ENCODE results near the gene ZNF362. TPM values are rescaled to one million over a fixed set of nuclear protein-coding genes. Genes with fewer than 3 reads are reported as not detected.

ZNF362 gene
- polyA plus RNA-seq, 1 of the 3 experiments (the other 2 are of a cell fraction): 17.1 TPM

DNA sequence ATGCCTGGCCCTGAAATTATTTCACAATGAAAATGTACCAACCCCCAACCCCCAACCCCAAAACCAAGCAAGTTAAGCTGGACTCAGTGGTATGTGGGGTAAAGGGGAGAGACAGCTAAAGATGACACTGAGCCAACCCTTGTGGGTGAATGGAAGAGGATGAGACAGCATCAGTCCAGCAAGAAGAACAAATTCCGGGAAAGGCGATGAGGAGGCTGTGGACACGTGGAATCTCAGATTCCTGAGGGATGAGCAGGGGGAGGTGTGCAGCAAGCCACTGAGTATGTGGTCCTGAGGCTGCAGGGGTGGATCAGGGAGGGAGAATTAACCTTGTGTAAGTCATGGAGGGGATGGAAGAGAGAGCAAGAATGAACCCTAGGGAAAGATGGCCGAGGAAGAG lies 14.4 kb upstream of the ZNF362 start:
- CTCF ChIA-PET: no interaction called here

More for the DNA sequence above, 14.4 kb upstream of the ZNF362 start:
- H3K4me2 ChIP-seq: no peak overlapping the region
- H3K36me3 ChIP-seq (replicated peaks in 1 of 2; ENCODE audit: control insufficient read depth in 1 of 2, insufficient read depth in 2 of 2, low read length in 1 of 2): no peaks in the 10 kb centered on the region
- no peak overlapping the region for H3K4me3 ChIP-seq (ENCODE audit: low read depth in 2 of 2, low read length in 1 of 2)
- no peaks in the 10 kb centered on the region for H3K9me2 ChIP-seq
- 68% methylated on average over 4 of the region's 4 CpGs for WGBS (ENCODE audit: low lambda C conversion rate)
- TF ChIP-seq MEF2A (IDR thresholded peaks at IDR 0.05; ENCODE audit: borderline replicate concordance, low read depth): no peak
- no peak for TF ChIP-seq ELF1 (IDR thresholded peaks at IDR 0.05)
- TF ChIP-seq, protein P1, sequence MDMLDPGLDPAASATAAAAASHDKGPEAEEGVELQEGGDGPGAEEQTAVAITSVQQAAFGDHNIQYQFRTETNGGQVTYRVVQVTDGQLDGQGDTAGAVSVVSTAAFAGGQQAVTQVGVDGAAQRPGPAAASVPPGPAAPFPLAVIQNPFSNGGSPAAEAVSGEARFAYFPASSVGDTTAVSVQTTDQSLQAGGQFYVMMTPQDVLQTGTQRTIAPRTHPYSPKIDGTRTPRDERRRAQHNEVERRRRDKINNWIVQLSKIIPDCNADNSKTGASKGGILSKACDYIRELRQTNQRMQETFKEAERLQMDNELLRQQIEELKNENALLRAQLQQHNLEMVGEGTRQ (IDR thresholded peaks at IDR 0.05; ENCODE audit: borderline replicate concordance, low read depth, low read length): no peak
- TF ChIP-seq, protein P2, sequence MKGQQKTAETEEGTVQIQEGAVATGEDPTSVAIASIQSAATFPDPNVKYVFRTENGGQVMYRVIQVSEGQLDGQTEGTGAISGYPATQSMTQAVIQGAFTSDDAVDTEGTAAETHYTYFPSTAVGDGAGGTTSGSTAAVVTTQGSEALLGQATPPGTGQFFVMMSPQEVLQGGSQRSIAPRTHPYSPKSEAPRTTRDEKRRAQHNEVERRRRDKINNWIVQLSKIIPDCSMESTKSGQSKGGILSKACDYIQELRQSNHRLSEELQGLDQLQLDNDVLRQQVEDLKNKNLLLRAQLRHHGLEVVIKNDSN (IDR thresholded peaks at IDR 0.05; ENCODE audit: borderline replicate concordance, low read depth): no peak
- TF ChIP-seq TEAD4 (IDR thresholded peaks at IDR 0.05; ENCODE audit: borderline replicate concordance, insufficient read depth): no peak
- TF ChIP-seq, protein P3, sequence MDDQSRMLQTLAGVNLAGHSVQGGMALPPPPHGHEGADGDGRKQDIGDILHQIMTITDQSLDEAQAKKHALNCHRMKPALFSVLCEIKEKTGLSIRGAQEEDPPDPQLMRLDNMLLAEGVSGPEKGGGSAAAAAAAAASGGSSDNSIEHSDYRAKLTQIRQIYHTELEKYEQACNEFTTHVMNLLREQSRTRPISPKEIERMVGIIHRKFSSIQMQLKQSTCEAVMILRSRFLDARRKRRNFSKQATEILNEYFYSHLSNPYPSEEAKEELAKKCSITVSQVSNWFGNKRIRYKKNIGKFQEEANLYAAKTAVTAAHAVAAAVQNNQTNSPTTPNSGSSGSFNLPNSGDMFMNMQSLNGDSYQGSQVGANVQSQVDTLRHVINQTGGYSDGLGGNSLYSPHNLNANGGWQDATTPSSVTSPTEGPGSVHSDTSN (IDR thresholded peaks at IDR 0.05): no peak
- TF ChIP-seq YY1 (IDR thresholded peaks at IDR 0.05; ENCODE audit: low read depth): no peak
- no peak for TF ChIP-seq RXRA (IDR thresholded peaks at IDR 0.05; ENCODE audit: borderline replicate concordance, low read depth)
- TF ChIP-seq NRF1 (IDR thresholded peaks at IDR 0.05; ENCODE audit: low read depth, low read length): no peak
- TF ChIP-seq FOSL2 (IDR thresholded peaks at IDR 0.05; ENCODE audit: borderline replicate concordance, low read depth): no peak
- TF ChIP-seq, protein P4, sequence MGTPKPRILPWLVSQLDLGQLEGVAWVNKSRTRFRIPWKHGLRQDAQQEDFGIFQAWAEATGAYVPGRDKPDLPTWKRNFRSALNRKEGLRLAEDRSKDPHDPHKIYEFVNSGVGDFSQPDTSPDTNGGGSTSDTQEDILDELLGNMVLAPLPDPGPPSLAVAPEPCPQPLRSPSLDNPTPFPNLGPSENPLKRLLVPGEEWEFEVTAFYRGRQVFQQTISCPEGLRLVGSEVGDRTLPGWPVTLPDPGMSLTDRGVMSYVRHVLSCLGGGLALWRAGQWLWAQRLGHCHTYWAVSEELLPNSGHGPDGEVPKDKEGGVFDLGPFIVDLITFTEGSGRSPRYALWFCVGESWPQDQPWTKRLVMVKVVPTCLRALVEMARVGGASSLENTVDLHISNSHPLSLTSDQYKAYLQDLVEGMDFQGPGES (IDR thresholded peaks at IDR 0.05; ENCODE audit: low read depth, low read length): no peak
- TF ChIP-seq RFX5 (IDR thresholded peaks at IDR 0.05; ENCODE audit: low read length): no peak
- no peak for TF ChIP-seq GATA2 (CRISPR knock-in tag; IDR thresholded peaks at IDR 0.05)
- TF ChIP-seq, protein P5, sequence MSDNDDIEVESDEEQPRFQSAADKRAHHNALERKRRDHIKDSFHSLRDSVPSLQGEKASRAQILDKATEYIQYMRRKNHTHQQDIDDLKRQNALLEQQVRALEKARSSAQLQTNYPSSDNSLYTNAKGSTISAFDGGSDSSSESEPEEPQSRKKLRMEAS (IDR thresholded peaks at IDR 0.05; ENCODE audit: low read depth): no peak
- TF ChIP-seq, protein P6, sequence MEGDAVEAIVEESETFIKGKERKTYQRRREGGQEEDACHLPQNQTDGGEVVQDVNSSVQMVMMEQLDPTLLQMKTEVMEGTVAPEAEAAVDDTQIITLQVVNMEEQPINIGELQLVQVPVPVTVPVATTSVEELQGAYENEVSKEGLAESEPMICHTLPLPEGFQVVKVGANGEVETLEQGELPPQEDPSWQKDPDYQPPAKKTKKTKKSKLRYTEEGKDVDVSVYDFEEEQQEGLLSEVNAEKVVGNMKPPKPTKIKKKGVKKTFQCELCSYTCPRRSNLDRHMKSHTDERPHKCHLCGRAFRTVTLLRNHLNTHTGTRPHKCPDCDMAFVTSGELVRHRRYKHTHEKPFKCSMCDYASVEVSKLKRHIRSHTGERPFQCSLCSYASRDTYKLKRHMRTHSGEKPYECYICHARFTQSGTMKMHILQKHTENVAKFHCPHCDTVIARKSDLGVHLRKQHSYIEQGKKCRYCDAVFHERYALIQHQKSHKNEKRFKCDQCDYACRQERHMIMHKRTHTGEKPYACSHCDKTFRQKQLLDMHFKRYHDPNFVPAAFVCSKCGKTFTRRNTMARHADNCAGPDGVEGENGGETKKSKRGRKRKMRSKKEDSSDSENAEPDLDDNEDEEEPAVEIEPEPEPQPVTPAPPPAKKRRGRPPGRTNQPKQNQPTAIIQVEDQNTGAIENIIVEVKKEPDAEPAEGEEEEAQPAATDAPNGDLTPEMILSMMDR (IDR thresholded peaks at IDR 0.05): no peak
- no peak for TF ChIP-seq POLR2AphosphoS5 (IDR thresholded peaks at IDR 0.05; ENCODE audit: low read depth, low read length)
- no peak for TF ChIP-seq EZH2phosphoT487 (IDR thresholded peaks at IDR 0.05; ENCODE audit: borderline replicate concordance, low read depth)
- TF ChIP-seq FOXM1 (IDR thresholded peaks at IDR 0.05; ENCODE audit: low read depth): no peak
- no peak for TF ChIP-seq CHD2 (IDR thresholded peaks at IDR 0.05; ENCODE audit: low read length, partially characterized antibody)
- no peak for TF ChIP-seq SMC3 (IDR thresholded peaks at IDR 0.05; ENCODE audit: low read depth, low read length)
- H3K27ac ChIP-seq (ENCODE audit: low read depth in 2 of 2, low read length in 1 of 2): no peak overlapping the region
- H2AFZ ChIP-seq (ENCODE audit: low read depth): no peak overlapping the region
- DNase-seq: no peak
- H3F3A ChIP-seq (replicated peaks; ENCODE audit: insufficient read depth): no peaks in the 10 kb centered on the region
- H3K27me3 ChIP-seq (ENCODE audit: insufficient read depth): no peaks in the 10 kb centered on the region
- POLR2A ChIA-PET: no interaction called here
- no peaks in the 10 kb centered on the region for H3K79me2 ChIP-seq (ENCODE audit: insufficient read depth)
- H3K9me3 ChIP-seq: no peaks in the 10 kb centered on the region
- H4K20me1 ChIP-seq (ENCODE audit: insufficient read depth): no peaks in the 10 kb centered on the region
- no peak overlapping the region for H3K9ac ChIP-seq
- peaks cover 0 to 5% of the 10 kb centered on the region in 2 experiments; a peak in 1 of 4 replicates for H3K4me1 ChIP-seq (ENCODE audit: control insufficient read depth in 1 of 2, insufficient read depth in 2 of 2, low read depth in 1 of 2, low read length in 1 of 2)

All from SK-N-SH (cell line).